ENCODE results near the gene COA8. TPM values are rescaled to one million over a fixed set of nuclear protein-coding genes. Genes with fewer than 3 reads are reported as not detected.

Gene COA8
- total RNA-seq, 4 donors from 2014 or later: 13.6 to 20.8 (median 17.9) TPM

GRCh38 chr14:103534576-103535061, 28.1 kb upstream of the COA8 start:
- no peak for DNase-seq
- H3K4me1 ChIP-seq: peaks cover 5 to 49% (median 8%) of the 10 kb centered on the region in 4 donors
- H3K4me3 ChIP-seq: no peak overlapping the region
- H3K36me3 ChIP-seq: peaks cover 0 to 7% (median 0%) of the 10 kb centered on the region in 3 donors
- TF ChIP-seq POLR2A (IDR thresholded peaks at IDR 0.05) (no peak), CTCF (IDR thresholded peaks at IDR 0.05) (no peak)
- no peaks in the 10 kb centered on the region for H3K27me3 ChIP-seq
- H3K9me3 ChIP-seq: no peaks in the 10 kb centered on the region
- H3K27ac ChIP-seq: peak overlapping the region in 2 of 4 donors; percentile 49 to 74

GRCh38 chr14:103535081-103535890, 27.5 kb upstream of the COA8 start:
- TF ChIP-seq CTCF (IDR thresholded peaks at IDR 0.05) (no peak), POLR2A (IDR thresholded peaks at IDR 0.05) (no peak)
- Histone ChIP-seq H3K4me3 (no peak overlapping the region), H3K27me3 (no peaks in the 10 kb centered on the region), H3K9me3 (no peaks in the 10 kb centered on the region), H3K27ac (peak overlapping the region in 3 of 4 donors; percentile 5 to 74 (median 49)), H3K36me3 (peaks cover 0 to 7% (median 0%) of the 10 kb centered on the region in 3 donors), H3K4me1 (peaks cover 0 to 47% (median 2%) of the 10 kb centered on the region in 4 donors)
- DNase-seq: no peak

GRCh38 chr14:103535891-103536565, 26.7 kb upstream of the COA8 start:
- peaks cover 0 to 7% (median 0%) of the 10 kb centered on the region in 3 donors for H3K36me3 ChIP-seq
- peaks cover 0 to 46% (median 2%) of the 10 kb centered on the region in 4 donors for H3K4me1 ChIP-seq
- H3K27ac ChIP-seq: peak overlapping the region in 2 of 4 donors; percentile 49 to 74

GRCh38 chr14:103536693-103537092, 26.1 kb upstream of the COA8 start:
- no peaks in the 10 kb centered on the region for H3K27me3 ChIP-seq
- DNase-seq: no peak
- no peak for TF ChIP-seq POLR2A (IDR thresholded peaks at IDR 0.05)
- no peak for TF ChIP-seq CTCF (IDR thresholded peaks at IDR 0.05)
- H3K27ac ChIP-seq: no peak overlapping the region
- H3K9me3 ChIP-seq: no peaks in the 10 kb centered on the region
- H3K36me3 ChIP-seq: peaks cover 0 to 7% (median 0%) of the 10 kb centered on the region in 3 donors
- no peak overlapping the region for H3K4me3 ChIP-seq
- peaks cover 0 to 48% (median 2%) of the 10 kb centered on the region in 4 donors for H3K4me1 ChIP-seq

More at GRCh38 chr14:103535891-103536565, 26.7 kb upstream of the COA8 start:
- Histone ChIP-seq H3K9me3 (no peaks in the 10 kb centered on the region), H3K27me3 (no peaks in the 10 kb centered on the region), H3K4me3 (no peak overlapping the region)
- TF ChIP-seq POLR2A (IDR thresholded peaks at IDR 0.05) (no peak), CTCF (IDR thresholded peaks at IDR 0.05) (no peak)
- DNase-seq: no peak

GRCh38 chr14:103537175-103537990, 25.4 kb upstream of the COA8 start:
- Histone ChIP-seq H3K27me3 (no peaks in the 10 kb centered on the region), H3K27ac (no peak overlapping the region), H3K4me3 (no peak overlapping the region), H3K36me3 (peaks cover 0 to 7% (median 0%) of the 10 kb centered on the region in 3 donors), H3K9me3 (no peaks in the 10 kb centered on the region), H3K4me1 (peaks cover 0 to 51% (median 2%) of the 10 kb centered on the region in 4 donors)
- no peak for DNase-seq
- TF ChIP-seq CTCF (IDR thresholded peaks at IDR 0.05) (no peak), POLR2A (IDR thresholded peaks at IDR 0.05) (no peak)
